HG02588 (cell line): ENCODE data around the gene SORBS1.

Experiments
- ATAC-seq: cut with Tn5 transposase; IDR thresholded peaks from one replicate; pipeline ENCODE4 v1.9.1; 2021; ENCODE audit warnings: mild to moderate bottlenecking, moderate library complexity; ENCODE audit not compliant: unreplicated experiment

Gene SORBS1

GRCh38 chr10:95330966-95331453 lies 230.2 kb downstream of the SORBS1 start:
- ATAC-seq = no peak

- ATAC-seq = no peak
These were observed 231.9 kb downstream of the SORBS1 start for GRCh38 chr10:95329296-95329695.

GRCh38 chr10:95328013-95328412 lies 233.2 kb downstream of the SORBS1 start:
- no peak for ATAC-seq

GRCh38 chr10:95327367-95327766 lies 233.8 kb downstream of the SORBS1 start:
- no peak for ATAC-seq

GRCh38 chr10:95326396-95326795 lies 234.8 kb downstream of the SORBS1 start:
- ATAC-seq = no peak

- ATAC-seq = no peak
These were observed 235.3 kb downstream of the SORBS1 start for GRCh38 chr10:95325863-95326262.

GRCh38 chr10:95324436-95325268 lies 236.5 kb downstream of the SORBS1 start:
- no peak for ATAC-seq

GRCh38 chr10:95321554-95322301 lies 239.4 kb downstream of the SORBS1 start:
- ATAC-seq = no peak

- no peak for ATAC-seq
These were observed 241.9 kb downstream of the SORBS1 start for GRCh38 chr10:95319239-95319638.

GRCh38 chr10:95315509-95315908 lies 245.7 kb downstream of the SORBS1 start:
- no peak for ATAC-seq

- ATAC-seq = no peak
These were observed 246.8 kb downstream of the SORBS1 start for GRCh38 chr10:95314192-95314918.

- ATAC-seq = no peak
These were observed 248.1 kb downstream of the SORBS1 start for GRCh38 chr10:95312986-95313495.

GRCh38 chr10:95312257-95312656 lies 248.9 kb downstream of the SORBS1 start:
- ATAC-seq = no peak

GRCh38 chr10:95309958-95310357 lies 251.2 kb downstream of the SORBS1 start:
- no peak for ATAC-seq

GRCh38 chr10:95308389-95309302 lies 252.5 kb downstream of the SORBS1 start:
- no peak for ATAC-seq

GRCh38 chr10:95306851-95307250 lies 254.3 kb downstream of the SORBS1 start:
- ATAC-seq = no peak

- no peak for ATAC-seq
These were observed 254.9 kb downstream of the SORBS1 start for GRCh38 chr10:95306318-95306650.

- ATAC-seq = no peak
These were observed 255.4 kb downstream of the SORBS1 start for GRCh38 chr10:95305606-95306317.

- ATAC-seq = no peak
These were observed 256.2 kb downstream of the SORBS1 start for GRCh38 chr10:95304976-95305375.

- ATAC-seq = no peak
These were observed 256.7 kb downstream of the SORBS1 start for GRCh38 chr10:95304463-95304862.
